Activated naive CD4-positive, alpha-beta T cell treated with anti-CD3 and anti-CD28 coated beads, Interleukin-2, amount 50 U/mL, for 16 hours (primary cell): ENCODE measurements around the gene MINAR1.

ENCODE experiments used
- DNase-seq: peaks from one replicate; pipeline ENCODE4 v3.0.0-alpha.2; 2020

MINAR1 gene

DNA sequence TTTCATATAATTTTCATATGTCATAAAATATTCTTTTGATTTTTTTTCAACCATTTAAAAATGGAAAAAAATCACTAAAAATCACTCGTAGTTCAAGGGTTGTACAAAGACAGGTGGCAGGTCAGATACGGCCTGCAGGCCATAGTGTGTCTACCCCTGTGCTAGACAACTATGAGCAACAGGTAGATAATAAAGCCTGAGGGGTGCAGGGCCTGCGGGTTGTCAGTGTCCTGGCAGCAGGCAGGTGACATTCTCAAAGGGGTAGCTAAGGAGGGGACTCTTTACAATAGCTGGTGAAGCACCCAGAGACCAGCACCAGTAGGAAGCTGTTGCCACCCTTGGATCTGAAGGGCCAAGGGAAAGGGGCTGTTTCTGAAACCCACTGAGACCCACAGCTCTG lies 34.4 kb downstream of the MINAR1 start:
- no peak for DNase-seq

DNA sequence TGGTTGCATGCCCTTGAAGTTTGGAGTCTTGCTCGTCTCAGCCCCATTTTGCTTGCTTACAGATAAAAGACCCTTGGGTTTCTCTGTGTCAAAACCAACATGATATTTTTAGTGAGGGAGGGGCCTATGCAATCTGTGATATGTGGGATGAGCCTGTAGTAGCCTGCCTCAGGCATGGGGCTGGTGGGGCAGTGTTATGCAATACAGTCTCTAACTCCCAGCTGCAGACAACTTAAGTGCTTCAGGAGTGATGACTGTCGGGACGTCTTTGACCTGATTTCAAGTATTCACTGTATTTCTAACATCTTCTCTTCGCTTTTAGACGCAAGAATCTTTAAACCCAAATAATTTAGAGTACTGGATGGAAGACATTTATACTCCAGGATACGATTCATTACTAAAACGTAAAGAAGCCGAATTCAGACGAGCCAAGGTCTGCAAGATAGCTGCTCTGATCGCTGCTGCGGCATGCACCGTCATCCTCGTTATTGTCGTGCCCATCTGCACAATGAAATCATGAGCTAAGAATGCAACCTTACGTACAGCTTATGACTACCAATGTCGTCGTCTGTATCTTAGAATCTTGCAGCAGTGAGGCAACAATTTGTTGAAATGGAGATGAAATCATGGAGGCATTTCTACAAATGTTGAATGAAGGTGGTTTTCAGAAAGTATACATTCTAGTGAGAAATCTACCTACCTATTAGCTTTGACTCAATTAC lies 35.9 kb downstream of the MINAR1 start:
- DNase-seq = no peak

DNA sequence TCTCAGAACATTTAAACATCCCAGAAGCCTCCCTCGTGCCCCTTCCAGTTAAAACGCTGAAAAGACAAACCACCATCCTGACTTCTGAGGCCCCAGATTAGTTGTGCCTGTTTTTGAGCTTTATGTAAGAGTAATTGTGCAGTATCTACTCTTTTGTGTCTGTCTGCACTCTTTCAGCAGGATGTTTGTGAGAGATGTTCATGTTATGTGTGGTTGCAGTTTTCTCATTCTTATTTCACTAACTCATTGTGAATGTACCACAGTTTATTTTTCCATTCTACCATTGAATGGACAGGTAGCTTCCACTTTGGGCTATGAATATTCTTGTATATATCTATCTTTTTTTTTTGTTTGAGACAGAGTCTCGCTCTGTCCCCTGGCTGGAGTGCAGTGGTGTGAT lies 40.3 kb downstream of the MINAR1 start:
- DNase-seq = no peak

DNA sequence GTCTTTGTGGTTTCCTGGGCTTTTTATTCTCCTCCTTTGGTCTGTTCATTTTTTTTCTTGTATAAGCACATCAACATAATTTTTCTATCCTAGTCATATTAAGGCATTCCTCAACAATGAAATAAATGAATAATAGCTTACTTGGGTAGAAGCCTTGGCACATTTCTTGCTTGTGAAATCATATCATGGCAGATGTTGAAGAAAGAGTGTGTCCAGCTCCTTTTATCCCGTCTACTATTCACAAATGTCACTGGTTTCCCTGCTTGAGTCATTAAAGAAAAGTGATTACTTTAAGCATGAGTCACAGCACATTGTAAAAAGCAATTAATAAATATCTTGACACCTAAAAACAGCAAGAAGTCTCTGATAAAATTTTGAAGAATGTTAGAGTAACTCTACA lies 42.1 kb downstream of the MINAR1 start:
- DNase-seq = no peak

DNA sequence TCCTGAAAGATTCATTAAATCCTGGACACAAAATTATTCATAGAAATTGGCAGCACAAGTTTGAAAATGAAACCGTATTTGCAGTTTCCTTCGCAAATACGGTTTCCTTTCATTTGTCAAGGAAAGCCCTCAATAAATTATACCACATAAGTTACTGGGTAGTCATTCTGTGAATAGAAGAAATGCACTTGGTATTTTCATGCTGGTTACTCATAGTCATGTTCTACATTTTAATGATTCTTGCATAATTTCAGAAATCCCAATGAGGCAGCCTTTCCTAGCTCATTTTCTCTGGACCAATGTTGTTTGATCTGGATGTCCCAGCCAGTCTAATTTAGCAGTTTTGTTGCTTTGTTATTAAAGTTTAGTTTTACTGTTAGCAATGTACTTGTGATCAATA lies 43.2 kb downstream of the MINAR1 start:
- DNase-seq = no peak

DNA sequence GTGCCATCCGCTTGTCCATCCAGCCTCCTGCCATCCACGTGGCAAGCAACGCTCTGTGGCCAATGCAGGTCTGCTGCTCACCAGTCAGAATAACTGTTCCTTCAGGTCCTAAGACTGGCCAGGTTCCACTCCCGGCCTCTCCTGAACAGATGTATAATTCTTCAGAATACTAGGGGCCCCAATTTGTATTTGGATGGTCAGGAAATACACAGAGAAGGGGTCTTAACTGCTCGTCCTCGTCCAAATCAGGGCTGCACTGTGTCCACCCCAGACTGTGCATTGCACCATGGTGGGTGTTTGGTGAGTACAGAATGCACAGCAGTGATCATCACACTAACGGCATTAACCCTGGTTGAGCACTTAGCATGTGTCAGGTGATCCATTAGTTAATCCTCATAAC lies 46.0 kb downstream of the MINAR1 start:
- no peak for DNase-seq

DNA sequence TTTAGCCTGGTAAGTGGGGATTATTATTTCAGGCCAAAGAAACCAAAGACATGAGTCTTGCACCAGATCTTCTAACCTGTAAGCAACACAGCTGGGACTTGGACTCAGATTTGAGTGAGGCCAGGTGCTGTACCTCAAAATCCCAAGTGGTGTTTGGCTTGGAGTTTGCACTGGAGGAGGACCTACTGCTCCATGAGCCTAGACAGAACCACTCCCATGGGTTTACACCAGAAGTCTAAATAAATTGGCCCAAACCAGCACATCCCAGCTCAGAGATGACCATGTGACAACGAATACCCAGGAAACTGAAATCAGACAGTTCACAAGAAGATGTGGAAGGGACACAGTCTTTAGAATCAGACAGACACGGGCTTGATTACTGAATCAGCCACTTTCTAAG lies 47.5 kb downstream of the MINAR1 start:
- DNase-seq = no peak

DNA sequence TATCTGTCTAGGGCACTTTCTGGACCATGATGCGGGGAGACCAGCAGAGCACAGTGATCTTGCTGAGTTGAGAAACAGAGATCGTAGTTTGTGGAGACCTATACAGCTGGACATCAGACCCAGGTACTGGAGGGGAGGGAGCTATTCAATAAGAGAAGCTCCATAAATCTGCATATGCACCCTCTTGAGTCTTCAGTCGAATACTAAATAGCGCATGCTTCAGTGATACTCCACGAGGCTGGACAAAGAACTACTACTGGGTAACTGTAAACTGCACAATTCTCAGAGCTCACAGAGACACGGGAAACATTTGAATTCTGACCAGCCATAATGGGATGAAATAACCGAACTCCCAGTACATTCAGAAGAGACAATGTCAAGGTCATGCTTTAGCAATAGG lies 49.7 kb downstream of the MINAR1 start:
- no peak for DNase-seq
